H9 (cell line): Measurements from ENCODE around the gene HS6ST3. TPM values are rescaled to one million over a fixed set of nuclear protein-coding genes. Genes with fewer than 3 reads are reported as not detected.

ENCODE experiments used
- DNase-seq: peaks from one replicate; pipeline ENCODE4 v3.0.0-alpha.2; 2017
- H2AFZ ChIP-seq: one replicate; pipeline ENCODE4 v1.6.1; 2013; ENCODE audit warnings: mild to moderate bottlenecking, low read length, control low read depth, moderate library complexity
- H2AK5ac ChIP-seq: 2 replicates; pipeline ENCODE4 v1.6.1; 2013; ENCODE audit warnings: low read length, control low read depth, mixed read lengths; ENCODE audit not compliant: insufficient read length
- H2BK120ac ChIP-seq: one replicate; pipeline ENCODE4 v1.6.1; 2013; ENCODE audit warnings: low read depth, mild to moderate bottlenecking, low read length, control low read depth, inconsistent platforms; ENCODE audit not compliant: poor library complexity, severe bottlenecking
- H2BK12ac ChIP-seq: 2 replicates; pipeline ENCODE4 v1.6.1; 2013; ENCODE audit warnings: low read length, control low read depth, mixed read lengths, low read depth; ENCODE audit not compliant: insufficient read length
- H2BK15ac ChIP-seq: 2 replicates; pipeline ENCODE4 v1.6.1; 2013; ENCODE audit warnings: low read depth, low read length, control low read depth
- H2BK20ac ChIP-seq: one replicate; pipeline ENCODE4 v1.6.1; 2013; ENCODE audit warnings: low read depth, mild to moderate bottlenecking, low read length, control low read depth, inconsistent platforms; ENCODE audit not compliant: poor library complexity, severe bottlenecking
- H2BK5ac ChIP-seq: 2 replicates; pipeline ENCODE4 v1.6.1; 2013; ENCODE audit warnings: low read length, control low read depth, mixed read lengths; ENCODE audit not compliant: insufficient read length
- H3K14ac ChIP-seq: 2 replicates; pipeline ENCODE4 v1.6.1; 2013; ENCODE audit warnings: low read length, control low read depth; ENCODE audit not compliant: insufficient read depth
- H3K18ac ChIP-seq: 2 replicates; pipeline ENCODE4 v1.6.1; 2013; ENCODE audit warnings: low read depth, mild to moderate bottlenecking, mixed read lengths, low read length, control low read depth; ENCODE audit not compliant: insufficient read length
- H3K23ac ChIP-seq: 2 replicates; pipeline ENCODE4 v1.6.1; 2013; ENCODE audit warnings: low read length, control low read depth, mixed read lengths, low read depth; ENCODE audit not compliant: insufficient read length
- H3K23me2 ChIP-seq: 2 replicates; pipeline ENCODE4 v1.6.1; 2013; ENCODE audit warnings: low read depth, mild to moderate bottlenecking, mixed read lengths, low read length, control low read depth; ENCODE audit not compliant: insufficient read length, poor library complexity, severe bottlenecking
- H3K27ac ChIP-seq: 2 replicates; pipeline ENCODE4 v1.5.1; 2013; ENCODE audit warnings: low read length, control low read depth, mixed read lengths, low read depth; ENCODE audit not compliant: insufficient read length
- H3K27me3 ChIP-seq: 2 replicates; pipeline ENCODE4 v1.6.1; 2013; ENCODE audit warnings: low read length, control low read depth, inconsistent platforms; ENCODE audit not compliant: insufficient read depth
- H3K4ac ChIP-seq: 2 replicates; pipeline ENCODE4 v1.6.1; 2013; ENCODE audit warnings: low read depth, mild to moderate bottlenecking, control low read depth, inconsistent platforms, low read length, moderate library complexity
- H3K4me1 ChIP-seq: 2 replicates; pipeline ENCODE4 v1.6.1; 2013; ENCODE audit warnings: low read length, control low read depth, inconsistent platforms; ENCODE audit not compliant: insufficient read depth
- H3K4me2 ChIP-seq: 2 replicates; pipeline ENCODE4 v1.6.1; 2013; ENCODE audit warnings: low read length, control low read depth, mixed read lengths; ENCODE audit not compliant: insufficient read length, insufficient read depth
- H3K56ac ChIP-seq: 2 replicates; pipeline ENCODE4 v1.6.1; 2013; ENCODE audit warnings: low read depth, mild to moderate bottlenecking, mixed read lengths, low read length, control low read depth; ENCODE audit not compliant: insufficient read length
- H3K79me1 ChIP-seq: 2 replicates; pipeline ENCODE4 v1.6.1; 2013; ENCODE audit warnings: low read depth, mild to moderate bottlenecking, moderate library complexity, low read length, control low read depth, inconsistent platforms; ENCODE audit not compliant: insufficient read depth, poor library complexity, severe bottlenecking
- H3K79me2 ChIP-seq: 2 replicates; pipeline ENCODE4 v1.6.1; 2013; ENCODE audit warnings: low read length, control low read depth, inconsistent platforms; ENCODE audit not compliant: insufficient read depth
- H3K9ac ChIP-seq: 2 replicates; pipeline ENCODE4 v1.6.1; 2013; ENCODE audit warnings: low read length, control low read depth, mixed read lengths; ENCODE audit not compliant: insufficient read length; ENCODE audit errors: extremely low read depth
- H3K9me3 ChIP-seq: one replicate; pipeline ENCODE4 v1.6.1; 2013; ENCODE audit warnings: low read depth, low read length, inconsistent platforms; ENCODE audit not compliant: control insufficient read depth
- H3T11ph ChIP-seq: one replicate; pipeline ENCODE4 v1.6.1; 2013; ENCODE audit warnings: mild to moderate bottlenecking, low read length, control low read depth, inconsistent platforms
- H4K20me1 ChIP-seq: one replicate; pipeline ENCODE4 v1.6.1; 2013; ENCODE audit not compliant: control insufficient read depth, insufficient read length, insufficient read depth
- H4K5ac ChIP-seq: 2 replicates; pipeline ENCODE4 v1.6.1; 2013; ENCODE audit warnings: low read depth, mild to moderate bottlenecking, mixed read lengths, low read length, control low read depth; ENCODE audit not compliant: insufficient read length
- H4K8ac ChIP-seq: replicated peaks from 2 replicates; pipeline ENCODE4 v1.6.1; 2013; ENCODE audit warnings: low read length, control low read depth, mixed read lengths, low read depth; ENCODE audit not compliant: insufficient read length
- H4K91ac ChIP-seq: 2 replicates; pipeline ENCODE4 v1.6.1; 2013; ENCODE audit warnings: low read depth, mild to moderate bottlenecking, moderate library complexity, mixed read lengths, low read length, control low read depth; ENCODE audit not compliant: insufficient read length
- H3K27ac Mint-ChIP-seq, 3 experiments: 2 replicates in 2 of 3; 3 replicates in 1 of 3; pipeline ENCODE4 v1.8.0; 2020 to 2021; ENCODE audit warnings: mixed read lengths in 3 of 3, mild to moderate bottlenecking in 1 of 3, moderate library complexity in 1 of 3
- H3K27me3 Mint-ChIP-seq: 2 replicates; pipeline ENCODE4 v1.8.0; 2021; ENCODE audit warnings: low read depth, mild to moderate bottlenecking, moderate library complexity, mixed read lengths
- H3K36me3 Mint-ChIP-seq, 3 experiments: 2 replicates in 2 of 3; 3 replicates in 1 of 3; pipeline ENCODE4 v1.8.0; 2020 to 2021; ENCODE audit warnings: low read depth in 3 of 3, mixed read lengths in 3 of 3; ENCODE audit not compliant: insufficient read depth in 1 of 3
- H3K4me1 Mint-ChIP-seq, 2 experiments: 2 replicates each; pipeline ENCODE4 v1.8.0; 2020; ENCODE audit warnings: mixed read lengths in 2 of 2
- H3K4me3 Mint-ChIP-seq, 2 experiments: 2 replicates in 1 of 2; 3 replicates in 1 of 2; pipeline ENCODE4 v1.8.0; 2020 to 2021; ENCODE audit warnings: mild to moderate bottlenecking in 2 of 2, mixed read lengths in 2 of 2, moderate library complexity in 1 of 2
- H3K9me3 Mint-ChIP-seq, 2 experiments: 2 replicates in 1 of 2; 3 replicates in 1 of 2; pipeline ENCODE4 v1.8.0; 2020; ENCODE audit warnings: mild to moderate bottlenecking in 2 of 2, mixed read lengths in 2 of 2, moderate library complexity in 1 of 2
- WGBS: extraction: QIAGEN DNeasy Blood & Tissue Kit; methylation state at CpG from one replicate; pipeline ENCODE4 v1.1.7; 2013; ENCODE audit warnings: missing lambda C conversion rate, low lambda C conversion rate, mixed read lengths; ENCODE audit not compliant: insufficient read length; ENCODE audit errors: extremely low coverage; 5-methylcytosine and 5-hydroxymethylcytosine counted together
- total RNA-seq: library from RNA; stranded (reverse); gene quantifications from 2 replicates; pipeline ENCODE4 v1.2.1, GENCODE V29; 2021
- TF ChIP-seq, protein P1 (sequence below): fragments of 200-600 bp; sonication (generic); conservative IDR thresholded peaks from 3 replicates; pipeline ENCODE4 v1.8.0; 2021; ENCODE audit warnings: antibody characterized with exemption, mild to moderate bottlenecking

The HS6ST3 gene
- total RNA-seq, 1 experiment from 2014 or later: 0.44 TPM

DNA sequence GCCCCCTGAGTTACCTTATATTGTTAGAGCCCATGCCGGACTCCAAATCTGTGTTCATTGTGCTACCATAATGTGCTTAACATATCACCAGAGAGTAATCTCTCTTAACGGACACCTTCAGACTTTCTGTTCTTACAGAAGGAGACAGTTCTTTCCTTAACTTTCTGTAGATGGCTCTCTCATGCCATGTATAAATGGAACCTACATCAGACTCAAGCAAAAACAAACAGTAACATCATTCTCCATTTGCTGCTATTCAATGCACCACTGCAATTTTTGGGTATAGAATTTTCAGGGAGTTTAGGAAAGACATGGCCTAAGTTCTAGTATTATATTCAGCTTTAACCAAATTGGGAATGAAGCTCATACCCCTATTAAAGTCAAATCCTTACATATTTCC, 24.1 kb upstream of the HS6ST3 start:
- Mint-ChIP-seq H3K27me3 (peaks cover 3% of the 10 kb centered on the region), H3K27ac (no peak overlapping the region), H3K9me3 (no peaks in the 10 kb centered on the region), H3K36me3 (no peaks in the 10 kb centered on the region), H3K4me1 (peaks cover 6 to 9% of the 10 kb centered on the region in 2 experiments), H3K4me3 (no peak overlapping the region)
- no peaks in the 10 kb centered on the region for H3K23me2 ChIP-seq
- no peak overlapping the region for H3K23ac ChIP-seq
- H2BK5ac ChIP-seq: no peak overlapping the region
- WGBS: no CpG with 5 or more reads among the region's 2 CpGs
- no peak overlapping the region for H2BK15ac ChIP-seq
- TF ChIP-seq, protein P1, sequence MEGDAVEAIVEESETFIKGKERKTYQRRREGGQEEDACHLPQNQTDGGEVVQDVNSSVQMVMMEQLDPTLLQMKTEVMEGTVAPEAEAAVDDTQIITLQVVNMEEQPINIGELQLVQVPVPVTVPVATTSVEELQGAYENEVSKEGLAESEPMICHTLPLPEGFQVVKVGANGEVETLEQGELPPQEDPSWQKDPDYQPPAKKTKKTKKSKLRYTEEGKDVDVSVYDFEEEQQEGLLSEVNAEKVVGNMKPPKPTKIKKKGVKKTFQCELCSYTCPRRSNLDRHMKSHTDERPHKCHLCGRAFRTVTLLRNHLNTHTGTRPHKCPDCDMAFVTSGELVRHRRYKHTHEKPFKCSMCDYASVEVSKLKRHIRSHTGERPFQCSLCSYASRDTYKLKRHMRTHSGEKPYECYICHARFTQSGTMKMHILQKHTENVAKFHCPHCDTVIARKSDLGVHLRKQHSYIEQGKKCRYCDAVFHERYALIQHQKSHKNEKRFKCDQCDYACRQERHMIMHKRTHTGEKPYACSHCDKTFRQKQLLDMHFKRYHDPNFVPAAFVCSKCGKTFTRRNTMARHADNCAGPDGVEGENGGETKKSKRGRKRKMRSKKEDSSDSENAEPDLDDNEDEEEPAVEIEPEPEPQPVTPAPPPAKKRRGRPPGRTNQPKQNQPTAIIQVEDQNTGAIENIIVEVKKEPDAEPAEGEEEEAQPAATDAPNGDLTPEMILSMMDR: no peak
- H3K4me2 ChIP-seq: no peak overlapping the region
- H3K18ac ChIP-seq: no peak overlapping the region
- no peaks in the 10 kb centered on the region for H3K4me1 ChIP-seq
- no peak overlapping the region for H4K8ac ChIP-seq
- H4K20me1 ChIP-seq: no peaks in the 10 kb centered on the region
- no peak overlapping the region for H2AK5ac ChIP-seq
- no peak for DNase-seq
- H2AFZ ChIP-seq: no peak overlapping the region
- no peak overlapping the region for H4K91ac ChIP-seq
- H3K27ac ChIP-seq: no peak overlapping the region
- no peak overlapping the region for H3T11ph ChIP-seq
- no peak overlapping the region for H2BK12ac ChIP-seq
- H3K14ac ChIP-seq: no peak overlapping the region
- H4K5ac ChIP-seq: no peak overlapping the region
- no peaks in the 10 kb centered on the region for H3K79me2 ChIP-seq
- H3K4ac ChIP-seq: no peak overlapping the region
- H3K9me3 ChIP-seq: no peaks in the 10 kb centered on the region
- H3K9ac ChIP-seq: no peak overlapping the region
- H2BK120ac ChIP-seq: no peak overlapping the region
- H3K27me3 ChIP-seq: no peaks in the 10 kb centered on the region
- H3K79me1 ChIP-seq: no peaks in the 10 kb centered on the region
- no peak overlapping the region for H2BK20ac ChIP-seq
- no peak overlapping the region for H3K56ac ChIP-seq
